ENCODE data around the gene DYNC1LI1. TPM values are rescaled to one million over a fixed set of nuclear protein-coding genes. Genes with fewer than 3 reads are reported as not detected.

DYNC1LI1 gene
- total RNA-seq, 1 experiment from 2014 or later = 42.8 TPM

- TF ChIP-seq ERG (CRISPR knock-in tag; IDR thresholded peaks at IDR 0.05) (no peak; the same call in 1 of the 2 replicates), RELA (CRISPR knock-in tag; IDR thresholded peaks at IDR 0.05; ENCODE audit: borderline replicate concordance) (no peak), NFYB (CRISPR knock-in tag; conservative IDR thresholded peaks at IDR 0.05; ENCODE audit: low read depth) (no peak), PREB (CRISPR knock-in tag; IDR thresholded peaks at IDR 0.05; ENCODE audit: borderline replicate concordance) (no peak), ZNF532 (CRISPR knock-in tag; IDR thresholded peaks at IDR 0.05; ENCODE audit: borderline replicate concordance) (no peak), USF1 (CRISPR knock-in tag; IDR thresholded peaks at IDR 0.05) (0 out of 2 replicates have a peak, but pooled peaks have one; percentile 32), IRF2 (CRISPR knock-in tag; IDR thresholded peaks at IDR 0.05; ENCODE audit: borderline replicate concordance, low read depth) (no peak), STAT6 (CRISPR knock-in tag; conservative IDR thresholded peaks at IDR 0.05; ENCODE audit: low read depth) (no peak), SP1 (CRISPR knock-in tag; conservative IDR thresholded peaks at IDR 0.05) (0 out of 2 replicates have a peak, but pooled peaks have one; percentile 9), NFATC4 (CRISPR knock-in tag; IDR thresholded peaks at IDR 0.05) (no peak; the same call in 1 of the 2 replicates), ETV6 (CRISPR knock-in tag; IDR thresholded peaks at IDR 0.05) (no peak; the same call in 1 of the 2 replicates), ATF6 (CRISPR knock-in tag; IDR thresholded peaks at IDR 0.05) (no peak), NR1H2 (CRISPR knock-in tag; IDR thresholded peaks at IDR 0.05) (no peak), ESRRA (CRISPR knock-in tag; IDR thresholded peaks at IDR 0.05; ENCODE audit: borderline replicate concordance) (no peak), FOXK1 (CRISPR knock-in tag; IDR thresholded peaks at IDR 0.05) (no peak), NR3C1 (CRISPR knock-in tag; conservative IDR thresholded peaks at IDR 0.05; ENCODE audit: low read depth) (no peak), ZBTB21 (CRISPR knock-in tag; IDR thresholded peaks at IDR 0.05; ENCODE audit: borderline replicate concordance) (no peak), ZNF396 (CRISPR knock-in tag; IDR thresholded peaks at IDR 0.05; ENCODE audit: borderline replicate concordance) (no peak), ZBTB43 (CRISPR knock-in tag; IDR thresholded peaks at IDR 0.05) (0 out of 2 replicates have a peak, but pooled peaks have one; percentile 2), TP53 (CRISPR knock-in tag; IDR thresholded peaks at IDR 0.05) (no peak), ZNF232 (CRISPR knock-in tag; IDR thresholded peaks at IDR 0.05) (0 out of 2 replicates have a peak, but pooled peaks have one; percentile 49), TCF7 (CRISPR knock-in tag; IDR thresholded peaks at IDR 0.05; ENCODE audit: low read depth) (no peak), MLX (CRISPR knock-in tag; IDR thresholded peaks at IDR 0.05) (no peak)
Measured at GRCh38 chr3:32569540-32570420, 878 bp downstream of the DYNC1LI1 start (continued).

Measured in WTC11 (cell line).